Measurements from ENCODE around the gene CBFA2T3. TPM values are rescaled to one million over a fixed set of nuclear protein-coding genes. Genes with fewer than 3 reads are reported as not detected.

CBFA2T3 gene
- total RNA-seq, 1 donor from 2014 or later = 10.1 TPM

DNA sequence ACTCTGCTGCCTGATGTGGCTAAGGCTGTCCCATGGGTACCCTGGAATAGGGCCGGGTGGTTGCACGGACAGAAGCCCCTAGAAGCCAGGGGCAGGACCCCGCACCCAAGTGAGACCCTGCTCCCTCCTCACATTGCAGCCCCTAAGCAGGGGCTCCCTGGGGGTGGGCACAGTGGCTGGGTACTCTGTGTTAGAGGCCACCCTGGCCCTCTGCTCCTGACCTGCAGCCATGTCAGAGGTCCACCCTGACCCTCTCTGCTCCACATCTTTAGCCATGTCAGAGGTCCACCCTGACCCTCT, 2.1 kb downstream of the CBFA2T3 start:
- no peak for DNase-seq (ENCODE audit: low spot score in 2 of 2, unreplicated experiment in 2 of 2)

DNA sequence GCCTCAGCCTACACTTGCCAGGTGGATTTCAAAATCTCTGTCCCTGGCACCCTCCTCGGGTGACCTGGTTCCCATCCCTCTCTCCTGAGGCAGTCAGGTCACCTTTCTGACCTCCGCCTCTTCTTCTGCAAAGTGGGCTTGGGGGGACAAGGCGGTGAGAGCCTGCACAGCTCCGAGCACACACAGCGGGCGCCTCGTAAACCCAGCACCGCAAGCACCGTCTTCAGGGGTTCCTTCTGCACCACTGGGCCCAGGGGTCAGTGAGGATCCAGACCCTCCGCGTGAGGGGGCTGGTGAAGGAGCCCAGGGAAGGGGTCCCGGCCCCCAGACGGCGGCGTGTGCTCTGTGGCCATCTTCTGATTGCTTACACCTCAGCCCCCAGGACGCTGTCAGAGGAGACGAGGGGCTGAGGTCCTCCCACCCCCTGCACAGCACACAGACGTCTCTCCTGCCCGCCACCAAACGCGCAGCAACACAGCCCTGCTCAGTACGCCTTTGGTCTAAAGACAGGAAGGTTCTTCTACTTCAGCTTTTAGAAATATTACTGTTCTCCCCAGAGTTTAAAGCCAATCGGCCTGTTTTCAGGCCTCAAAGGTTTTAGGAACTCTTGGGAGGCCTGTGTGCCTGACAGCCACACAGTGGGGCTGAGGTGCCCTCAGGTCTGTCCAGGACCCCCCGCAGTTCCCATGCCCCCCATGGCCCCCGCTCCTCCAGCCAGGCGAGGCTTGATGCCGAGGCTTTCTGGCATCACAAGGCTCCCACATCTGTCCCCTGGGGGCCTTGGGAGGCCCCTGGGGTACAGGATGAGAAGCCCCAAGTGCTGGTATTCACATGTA, 2.7 kb downstream of the CBFA2T3 start:
- no peak overlapping the region for H3K4me3 Mint-ChIP-seq
- TF ChIP-seq, protein P1, sequence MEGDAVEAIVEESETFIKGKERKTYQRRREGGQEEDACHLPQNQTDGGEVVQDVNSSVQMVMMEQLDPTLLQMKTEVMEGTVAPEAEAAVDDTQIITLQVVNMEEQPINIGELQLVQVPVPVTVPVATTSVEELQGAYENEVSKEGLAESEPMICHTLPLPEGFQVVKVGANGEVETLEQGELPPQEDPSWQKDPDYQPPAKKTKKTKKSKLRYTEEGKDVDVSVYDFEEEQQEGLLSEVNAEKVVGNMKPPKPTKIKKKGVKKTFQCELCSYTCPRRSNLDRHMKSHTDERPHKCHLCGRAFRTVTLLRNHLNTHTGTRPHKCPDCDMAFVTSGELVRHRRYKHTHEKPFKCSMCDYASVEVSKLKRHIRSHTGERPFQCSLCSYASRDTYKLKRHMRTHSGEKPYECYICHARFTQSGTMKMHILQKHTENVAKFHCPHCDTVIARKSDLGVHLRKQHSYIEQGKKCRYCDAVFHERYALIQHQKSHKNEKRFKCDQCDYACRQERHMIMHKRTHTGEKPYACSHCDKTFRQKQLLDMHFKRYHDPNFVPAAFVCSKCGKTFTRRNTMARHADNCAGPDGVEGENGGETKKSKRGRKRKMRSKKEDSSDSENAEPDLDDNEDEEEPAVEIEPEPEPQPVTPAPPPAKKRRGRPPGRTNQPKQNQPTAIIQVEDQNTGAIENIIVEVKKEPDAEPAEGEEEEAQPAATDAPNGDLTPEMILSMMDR (IDR thresholded peaks at IDR 0.05; ENCODE audit: unreplicated experiment) = no peak
- no peak overlapping the region for H3K27ac Mint-ChIP-seq
- no peak for DNase-seq (ENCODE audit: low spot score in 2 of 2, unreplicated experiment in 2 of 2)
- H3K4me1 Mint-ChIP-seq = no peaks in the 10 kb centered on the region
- H3K36me3 Mint-ChIP-seq = no peaks in the 10 kb centered on the region
- H3K27me3 Mint-ChIP-seq (ENCODE audit: low read depth) = peaks cover 11% of the 10 kb centered on the region
- H3K9me3 Mint-ChIP-seq = no peaks in the 10 kb centered on the region

More for the DNA sequence above, 2.1 kb downstream of the CBFA2T3 start:
- H3K36me3 Mint-ChIP-seq = no peaks in the 10 kb centered on the region
- H3K27me3 Mint-ChIP-seq (ENCODE audit: low read depth) = peaks cover 11% of the 10 kb centered on the region
- no peak overlapping the region for H3K27ac Mint-ChIP-seq
- no peak overlapping the region for H3K4me3 Mint-ChIP-seq
- no peaks in the 10 kb centered on the region for H3K4me1 Mint-ChIP-seq
- TF ChIP-seq, protein P1 (IDR thresholded peaks at IDR 0.05; ENCODE audit: unreplicated experiment) = no peak
- no peaks in the 10 kb centered on the region for H3K9me3 Mint-ChIP-seq

GRCh38 chr16:88973415-88974050, 3.5 kb downstream of the CBFA2T3 start:
- H3K9me3 Mint-ChIP-seq = no peaks in the 10 kb centered on the region
- H3K27me3 Mint-ChIP-seq (ENCODE audit: low read depth) = peaks cover 11% of the 10 kb centered on the region
- no peaks in the 10 kb centered on the region for H3K36me3 Mint-ChIP-seq
- no peak overlapping the region for H3K4me3 Mint-ChIP-seq
- TF ChIP-seq, protein P1 (IDR thresholded peaks at IDR 0.05; ENCODE audit: unreplicated experiment) = no peak
- no peak overlapping the region for H3K27ac Mint-ChIP-seq
- H3K4me1 Mint-ChIP-seq = no peaks in the 10 kb centered on the region
- no peak for DNase-seq (ENCODE audit: low spot score in 2 of 2, unreplicated experiment in 2 of 2)

DNA sequence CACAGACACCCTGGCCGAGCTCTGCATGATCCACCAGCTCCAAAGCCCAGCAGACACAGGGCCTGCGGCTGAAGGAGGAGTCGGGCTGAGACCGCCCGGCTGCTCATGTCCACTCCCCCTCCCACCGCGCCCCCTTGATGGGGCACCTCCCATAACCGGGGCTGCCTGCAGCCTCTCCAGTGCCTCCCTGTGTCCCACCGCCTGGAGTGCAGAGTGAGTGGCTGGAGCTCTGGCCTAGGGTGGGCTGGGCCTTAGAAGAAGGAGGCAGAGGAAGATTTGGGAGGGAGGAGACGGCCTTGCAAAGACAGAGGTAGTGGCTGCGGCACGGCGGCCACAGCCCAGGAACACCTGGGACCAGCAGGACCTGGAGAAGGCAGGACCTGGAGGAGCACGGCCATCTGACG, 4.0 kb downstream of the CBFA2T3 start:
- H3K27ac Mint-ChIP-seq = no peak overlapping the region
- TF ChIP-seq, protein P1 (IDR thresholded peaks at IDR 0.05; ENCODE audit: unreplicated experiment) = no peak
- DNase-seq (ENCODE audit: low spot score in 2 of 2, unreplicated experiment in 2 of 2) = no peak
- peaks cover 11% of the 10 kb centered on the region for H3K27me3 Mint-ChIP-seq (ENCODE audit: low read depth)
- no peaks in the 10 kb centered on the region for H3K36me3 Mint-ChIP-seq
- no peak overlapping the region for H3K4me3 Mint-ChIP-seq
- H3K9me3 Mint-ChIP-seq = no peaks in the 10 kb centered on the region
- H3K4me1 Mint-ChIP-seq = no peaks in the 10 kb centered on the region

DNA sequence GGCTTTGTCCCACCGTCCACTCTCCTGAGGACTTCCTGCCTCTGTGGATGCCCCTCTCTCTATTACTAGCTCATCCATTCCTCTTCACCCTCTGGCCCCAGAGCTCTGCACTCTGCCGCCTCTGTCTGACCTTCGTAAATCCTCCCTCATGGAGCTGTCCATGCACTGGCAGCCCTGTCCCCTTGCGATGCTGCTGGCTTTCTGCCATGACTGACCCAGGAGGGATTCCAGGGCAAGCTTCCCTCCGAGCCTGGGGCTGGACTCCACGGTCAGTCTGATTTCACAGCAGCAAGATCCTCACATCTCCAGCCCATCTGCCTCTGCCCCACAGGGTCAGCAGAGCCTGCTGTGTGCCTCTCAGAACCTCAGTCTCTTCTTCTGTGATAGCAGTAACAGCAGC, 4.7 kb downstream of the CBFA2T3 start:
- Mint-ChIP-seq H3K27ac (no peak overlapping the region), H3K4me1 (no peaks in the 10 kb centered on the region), H3K4me3 (no peak overlapping the region), H3K9me3 (no peaks in the 10 kb centered on the region), H3K27me3 (ENCODE audit: low read depth) (peaks cover 9% of the 10 kb centered on the region), H3K36me3 (no peaks in the 10 kb centered on the region)
- no peak for DNase-seq (ENCODE audit: low spot score in 2 of 2, unreplicated experiment in 2 of 2)
- TF ChIP-seq, protein P1 (IDR thresholded peaks at IDR 0.05; ENCODE audit: unreplicated experiment) = no peak
